Tibial artery (tissue), 4 donors: ENCODE results near the gene AUNIP.

Experiments used
- DNase-seq, 2 donors: peaks; one replicate each; pipeline ENCODE4 v3.0.0-alpha.2; 2019
- H3K27ac ChIP-seq, 2 donors: fragments of 200-600 bp; sonication (generic) in 1 of 2; 1 replicate in 1 of 2; 2 replicates in 1 of 2; pipeline ENCODE4 v1.5.1; 2018 to 2019; ENCODE audit warnings: mild to moderate bottlenecking in 1 of 2
- H3K27me3 ChIP-seq, 2 donors: fragments of 200-600 bp; sonication (generic) in 1 of 2; one replicate each; pipeline versions ENCODE4 v1.5.1 to v1.6.0; 2016 to 2019
- H3K36me3 ChIP-seq, 3 donors: fragments of 200-600 bp; sonication (generic) in 2 of 3; one replicate each; pipeline ENCODE4 v1.5.1; 2016 to 2019; ENCODE audit warnings: mild to moderate bottlenecking in 2 of 3
- H3K4me1 ChIP-seq, 4 donors: fragments of 200-600 bp; sonication (generic) in 2 of 4; 1 replicate in 3 of 4; 2 replicates in 1 of 4; pipeline ENCODE4 v1.5.1; 2016 to 2019
- H3K4me3 ChIP-seq, 2 donors: fragments of 200-600 bp; sonication (generic) in 1 of 2; 1 replicate in 1 of 2; 2 replicates in 1 of 2; pipeline ENCODE4 v1.5.1; 2018 to 2019; ENCODE audit warnings: mild to moderate bottlenecking in 2 of 2
- H3K9me3 ChIP-seq, 3 donors: fragments of 200-600 bp; sonication (generic) in 1 of 3; one replicate each; pipeline ENCODE4 v1.5.1; 2016 to 2019
- intact Hi-C: fragments of 100-400 bp; cut with DNase I; formaldehyde crosslinking; loops from one replicate; pipeline ENCODE4 v1.15.0; 2023; ENCODE audit warnings: low total_unique reads
- TF ChIP-seq, protein P1 (sequence below), 2 experiments: fragments of 200-600 bp in 1 of 2; fragments of 450-650 bp in 1 of 2; IDR thresholded peaks; one replicate each; pipeline ENCODE4 v1.5.1; 2017 to 2019; ENCODE audit warnings: antibody characterized with exemption in 2 of 2, mild to moderate bottlenecking in 1 of 2, moderate library complexity in 1 of 2

The AUNIP gene

GRCh38 chr1:25862785-25863485 lies 3.7 kb upstream of the AUNIP start:
- Histone ChIP-seq H3K9me3 (no peaks in the 10 kb centered on the region), H3K27me3 (no peaks in the 10 kb centered on the region), H3K4me1 (peaks cover 0 to 18% (median 12%) of the 10 kb centered on the region in 4 donors), H3K4me3 (no peak overlapping the region), H3K36me3 (peaks cover 0 to 18% (median 5%) of the 10 kb centered on the region in 3 donors), H3K27ac (no peak overlapping the region)
- no peak for DNase-seq
- intact Hi-C loops: no loop called here
- TF ChIP-seq, protein P1, sequence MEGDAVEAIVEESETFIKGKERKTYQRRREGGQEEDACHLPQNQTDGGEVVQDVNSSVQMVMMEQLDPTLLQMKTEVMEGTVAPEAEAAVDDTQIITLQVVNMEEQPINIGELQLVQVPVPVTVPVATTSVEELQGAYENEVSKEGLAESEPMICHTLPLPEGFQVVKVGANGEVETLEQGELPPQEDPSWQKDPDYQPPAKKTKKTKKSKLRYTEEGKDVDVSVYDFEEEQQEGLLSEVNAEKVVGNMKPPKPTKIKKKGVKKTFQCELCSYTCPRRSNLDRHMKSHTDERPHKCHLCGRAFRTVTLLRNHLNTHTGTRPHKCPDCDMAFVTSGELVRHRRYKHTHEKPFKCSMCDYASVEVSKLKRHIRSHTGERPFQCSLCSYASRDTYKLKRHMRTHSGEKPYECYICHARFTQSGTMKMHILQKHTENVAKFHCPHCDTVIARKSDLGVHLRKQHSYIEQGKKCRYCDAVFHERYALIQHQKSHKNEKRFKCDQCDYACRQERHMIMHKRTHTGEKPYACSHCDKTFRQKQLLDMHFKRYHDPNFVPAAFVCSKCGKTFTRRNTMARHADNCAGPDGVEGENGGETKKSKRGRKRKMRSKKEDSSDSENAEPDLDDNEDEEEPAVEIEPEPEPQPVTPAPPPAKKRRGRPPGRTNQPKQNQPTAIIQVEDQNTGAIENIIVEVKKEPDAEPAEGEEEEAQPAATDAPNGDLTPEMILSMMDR (IDR thresholded peaks at IDR 0.05): no peak

DNA sequence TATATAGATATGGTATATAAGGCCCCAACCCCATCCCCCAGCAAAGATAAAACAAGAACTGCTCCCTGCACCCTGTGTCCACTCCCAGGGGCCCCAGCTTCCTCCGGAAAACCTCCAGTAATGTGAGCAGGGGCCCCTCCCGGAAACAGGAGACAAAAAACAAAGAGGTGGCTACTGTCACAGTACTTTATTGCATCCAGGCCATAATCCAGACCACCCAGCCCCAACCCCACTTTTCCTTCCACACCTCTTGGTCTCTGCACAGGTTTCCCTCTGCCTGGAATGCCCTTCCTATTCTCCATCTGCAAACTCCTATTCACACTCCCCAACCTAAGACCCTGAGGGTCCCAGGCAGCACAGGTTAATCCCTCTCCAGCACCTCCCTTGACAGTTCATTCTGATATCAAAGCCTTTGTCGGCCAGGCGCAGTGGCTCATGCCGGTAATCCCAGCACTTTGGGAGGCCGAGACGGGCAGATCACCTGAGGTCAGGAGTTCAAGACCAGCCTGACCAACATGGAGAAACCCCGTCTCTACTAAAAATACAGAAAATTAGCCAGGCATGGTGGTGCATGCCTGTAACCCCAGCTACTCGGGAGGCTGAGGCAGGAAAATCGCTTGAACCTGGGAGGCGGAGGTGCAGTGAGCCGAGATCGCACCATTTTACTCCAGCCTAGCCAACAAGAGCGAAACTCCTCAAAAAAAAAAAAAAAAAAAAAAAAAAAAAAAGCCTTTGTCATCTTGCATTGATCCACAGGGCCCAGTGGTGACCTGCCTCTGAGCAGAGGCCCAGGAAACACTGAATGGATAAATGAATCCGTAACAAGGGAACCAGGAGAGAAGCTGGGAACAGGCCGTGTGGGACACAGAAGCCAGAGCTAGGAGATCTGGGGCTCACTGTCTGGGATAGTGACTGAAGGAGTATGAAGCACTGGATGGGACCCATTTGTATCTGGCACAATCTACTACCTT lies 2.3 kb upstream of the AUNIP start:
- intact Hi-C loops: no loop called here
- TF ChIP-seq, protein P1 (IDR thresholded peaks at IDR 0.05): no peak
- Histone ChIP-seq H3K27ac (no peak overlapping the region), H3K36me3 (peaks cover 0 to 18% (median 5%) of the 10 kb centered on the region in 3 donors), H3K4me1 (peaks cover 0 to 18% (median 12%) of the 10 kb centered on the region in 4 donors), H3K4me3 (no peak overlapping the region), H3K9me3 (no peaks in the 10 kb centered on the region), H3K27me3 (no peaks in the 10 kb centered on the region)
- DNase-seq: peak in 1 of 2 donors; percentile 39

- TF ChIP-seq, protein P1 (IDR thresholded peaks at IDR 0.05): no peak
- no peak for DNase-seq
- H3K27me3 ChIP-seq: no peaks in the 10 kb centered on the region
- intact Hi-C loops: no loop called here
- H3K4me1 ChIP-seq: peaks cover 0 to 18% (median 12%) of the 10 kb centered on the region in 4 donors
- H3K4me3 ChIP-seq: peak overlapping the region; percentile 53 to 58
- peaks cover 0 to 13% (median 5%) of the 10 kb centered on the region in 3 donors for H3K36me3 ChIP-seq
- H3K9me3 ChIP-seq: no peaks in the 10 kb centered on the region
- H3K27ac ChIP-seq: no peak overlapping the region
Observed at GRCh38 chr1:25858494-25858893, 763 bp downstream of the AUNIP start.

DNA sequence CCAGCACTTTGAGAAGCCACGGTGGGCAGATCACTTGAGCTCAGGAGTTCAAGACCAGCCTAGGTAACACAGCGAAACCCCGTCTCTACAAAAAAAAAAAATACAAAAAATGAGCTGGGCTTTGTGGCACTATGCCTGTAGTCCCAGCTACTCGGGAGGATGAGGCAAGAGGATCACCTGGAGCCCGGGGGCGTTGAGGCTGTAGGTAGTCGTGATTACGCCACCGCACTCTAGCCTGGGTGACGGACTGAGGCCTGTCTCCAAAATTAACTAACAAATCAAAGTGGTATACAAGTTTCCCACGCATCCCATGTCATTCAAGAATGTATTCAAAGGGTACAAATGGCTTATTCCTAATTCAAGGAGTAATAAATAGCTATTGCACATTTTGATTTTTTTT lies 2.4 kb downstream of the AUNIP start:
- H3K27me3 ChIP-seq: no peaks in the 10 kb centered on the region
- H3K27ac ChIP-seq: no peak overlapping the region
- H3K36me3 ChIP-seq: no peaks in the 10 kb centered on the region
- no peaks in the 10 kb centered on the region for H3K9me3 ChIP-seq
- TF ChIP-seq, protein P1 (IDR thresholded peaks at IDR 0.05): no peak
- intact Hi-C loops: no loop called here
- H3K4me3 ChIP-seq: no peak overlapping the region
- no peak for DNase-seq
- peaks cover 0 to 18% (median 12%) of the 10 kb centered on the region in 4 donors for H3K4me1 ChIP-seq

- DNase-seq: no peak
- intact Hi-C loops: no loop called here
- no peak overlapping the region for H3K27ac ChIP-seq
- TF ChIP-seq, protein P1 (IDR thresholded peaks at IDR 0.05): no peak
- no peaks in the 10 kb centered on the region for H3K36me3 ChIP-seq
- H3K9me3 ChIP-seq: no peaks in the 10 kb centered on the region
- no peaks in the 10 kb centered on the region for H3K27me3 ChIP-seq
- peaks cover 0 to 9% (median 8%) of the 10 kb centered on the region in 4 donors for H3K4me1 ChIP-seq
- H3K4me3 ChIP-seq: no peak overlapping the region
Observed at GRCh38 chr1:25854554-25854953, 4.7 kb downstream of the AUNIP start.
